Measurements from ENCODE around the gene NRXN2.

NRXN2 gene

DNA sequence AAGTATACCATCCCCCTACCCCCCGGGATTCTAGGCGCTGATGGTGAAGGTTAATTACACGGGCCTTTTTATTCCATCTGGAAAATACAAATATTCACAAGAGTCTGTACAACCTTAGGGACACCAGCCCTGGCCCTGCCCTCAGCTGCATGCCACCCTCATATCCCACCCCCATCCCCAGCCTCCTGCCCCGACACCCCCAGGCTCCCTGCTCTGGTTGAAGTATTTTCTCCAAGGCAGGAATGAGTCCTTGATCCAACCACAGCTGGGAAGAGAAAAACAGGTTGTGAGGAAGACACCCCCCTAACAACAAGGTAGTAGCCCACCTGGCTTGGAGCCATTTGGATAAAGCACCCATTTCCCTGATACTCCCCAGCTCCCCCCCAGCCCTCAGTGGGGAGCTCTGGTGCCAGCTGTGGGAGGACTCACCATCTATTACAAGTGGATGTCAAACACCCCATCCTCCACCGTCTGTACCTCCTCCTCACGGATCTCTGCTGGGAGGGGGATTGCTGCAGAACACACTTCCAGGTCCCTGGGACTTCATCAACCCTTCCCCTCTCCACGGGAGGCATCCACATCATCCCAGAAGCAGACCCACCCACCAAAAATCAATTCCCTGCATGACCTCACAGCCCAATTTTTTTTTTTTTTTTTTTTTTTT is 4.0 kb upstream of the NRXN2 start:
- DNase-seq (ENCODE audit: low read depth): no peak
- no peak overlapping the region for H3K4me3 ChIP-seq (ENCODE audit: control insufficient read depth, low read depth, low read length)
- TF ChIP-seq, protein P1, sequence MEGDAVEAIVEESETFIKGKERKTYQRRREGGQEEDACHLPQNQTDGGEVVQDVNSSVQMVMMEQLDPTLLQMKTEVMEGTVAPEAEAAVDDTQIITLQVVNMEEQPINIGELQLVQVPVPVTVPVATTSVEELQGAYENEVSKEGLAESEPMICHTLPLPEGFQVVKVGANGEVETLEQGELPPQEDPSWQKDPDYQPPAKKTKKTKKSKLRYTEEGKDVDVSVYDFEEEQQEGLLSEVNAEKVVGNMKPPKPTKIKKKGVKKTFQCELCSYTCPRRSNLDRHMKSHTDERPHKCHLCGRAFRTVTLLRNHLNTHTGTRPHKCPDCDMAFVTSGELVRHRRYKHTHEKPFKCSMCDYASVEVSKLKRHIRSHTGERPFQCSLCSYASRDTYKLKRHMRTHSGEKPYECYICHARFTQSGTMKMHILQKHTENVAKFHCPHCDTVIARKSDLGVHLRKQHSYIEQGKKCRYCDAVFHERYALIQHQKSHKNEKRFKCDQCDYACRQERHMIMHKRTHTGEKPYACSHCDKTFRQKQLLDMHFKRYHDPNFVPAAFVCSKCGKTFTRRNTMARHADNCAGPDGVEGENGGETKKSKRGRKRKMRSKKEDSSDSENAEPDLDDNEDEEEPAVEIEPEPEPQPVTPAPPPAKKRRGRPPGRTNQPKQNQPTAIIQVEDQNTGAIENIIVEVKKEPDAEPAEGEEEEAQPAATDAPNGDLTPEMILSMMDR (conservative IDR thresholded peaks at IDR 0.05; ENCODE audit: control insufficient read depth, insufficient read depth, low read depth, low read length): no peak

DNA sequence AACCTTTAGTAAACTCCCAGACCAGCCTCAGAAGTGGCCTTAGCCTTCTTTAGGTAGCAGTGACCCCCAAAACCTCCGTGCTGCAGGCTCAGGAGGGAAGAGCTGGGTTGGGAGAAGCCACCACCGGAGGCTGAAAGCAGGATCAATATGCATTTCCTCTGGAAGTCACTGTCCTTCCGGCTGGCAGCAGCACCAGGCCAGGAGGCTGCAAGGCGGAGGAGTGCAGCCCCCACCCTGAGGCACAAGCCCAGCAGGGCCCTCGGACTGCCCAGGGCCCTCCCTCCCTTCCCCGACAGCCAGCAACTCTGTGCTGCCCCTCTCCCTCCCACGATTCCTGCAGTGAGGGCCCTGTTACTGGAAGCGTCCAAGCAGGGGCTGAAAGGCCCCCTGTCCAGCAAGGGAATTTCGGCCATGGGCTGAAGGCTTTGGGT is 3.2 kb upstream of the NRXN2 start:
- no peak overlapping the region for H3K4me3 ChIP-seq (ENCODE audit: control insufficient read depth, low read depth, low read length)
- TF ChIP-seq, protein P1 (conservative IDR thresholded peaks at IDR 0.05; ENCODE audit: control insufficient read depth, insufficient read depth, low read depth, low read length): no peak

DNA sequence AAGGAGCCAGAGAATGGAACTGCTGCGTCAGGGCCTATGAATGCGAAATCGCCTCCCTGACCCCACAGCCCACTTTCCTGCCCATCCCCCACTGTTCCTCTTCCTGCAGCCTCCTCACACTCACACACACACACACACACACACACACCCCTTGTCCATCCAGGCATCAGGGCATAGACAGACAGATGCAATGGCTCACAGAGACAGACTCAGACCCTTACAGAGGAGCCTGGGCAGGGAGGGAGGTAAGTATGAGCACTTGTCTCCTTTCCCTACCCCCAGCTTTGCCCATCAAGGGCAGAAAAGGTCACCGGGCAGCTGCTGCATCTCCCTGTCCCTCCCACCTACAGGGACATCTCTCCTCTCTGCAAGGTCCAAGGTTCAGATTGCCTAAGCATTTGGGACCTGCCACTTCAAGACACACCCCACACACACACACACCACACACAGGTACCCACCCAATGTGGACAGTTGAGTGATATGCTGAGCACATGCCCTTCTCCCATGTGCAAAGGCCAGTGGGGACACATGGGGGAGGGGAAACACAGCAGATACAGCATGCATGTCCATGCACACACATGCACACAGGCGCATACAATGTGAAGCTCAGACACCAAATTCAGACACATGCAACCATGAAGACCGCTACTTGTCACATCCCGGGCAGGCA is 2.0 kb upstream of the NRXN2 start:
- H3K4me3 ChIP-seq (ENCODE audit: control insufficient read depth, low read depth, low read length): no peak overlapping the region
- no peak for DNase-seq (ENCODE audit: low read depth)
- TF ChIP-seq, protein P1 (conservative IDR thresholded peaks at IDR 0.05; ENCODE audit: control insufficient read depth, insufficient read depth, low read depth, low read length): no peak

More for the DNA sequence above, 3.2 kb upstream of the NRXN2 start:
- no peak for DNase-seq (ENCODE audit: low read depth)

DNA sequence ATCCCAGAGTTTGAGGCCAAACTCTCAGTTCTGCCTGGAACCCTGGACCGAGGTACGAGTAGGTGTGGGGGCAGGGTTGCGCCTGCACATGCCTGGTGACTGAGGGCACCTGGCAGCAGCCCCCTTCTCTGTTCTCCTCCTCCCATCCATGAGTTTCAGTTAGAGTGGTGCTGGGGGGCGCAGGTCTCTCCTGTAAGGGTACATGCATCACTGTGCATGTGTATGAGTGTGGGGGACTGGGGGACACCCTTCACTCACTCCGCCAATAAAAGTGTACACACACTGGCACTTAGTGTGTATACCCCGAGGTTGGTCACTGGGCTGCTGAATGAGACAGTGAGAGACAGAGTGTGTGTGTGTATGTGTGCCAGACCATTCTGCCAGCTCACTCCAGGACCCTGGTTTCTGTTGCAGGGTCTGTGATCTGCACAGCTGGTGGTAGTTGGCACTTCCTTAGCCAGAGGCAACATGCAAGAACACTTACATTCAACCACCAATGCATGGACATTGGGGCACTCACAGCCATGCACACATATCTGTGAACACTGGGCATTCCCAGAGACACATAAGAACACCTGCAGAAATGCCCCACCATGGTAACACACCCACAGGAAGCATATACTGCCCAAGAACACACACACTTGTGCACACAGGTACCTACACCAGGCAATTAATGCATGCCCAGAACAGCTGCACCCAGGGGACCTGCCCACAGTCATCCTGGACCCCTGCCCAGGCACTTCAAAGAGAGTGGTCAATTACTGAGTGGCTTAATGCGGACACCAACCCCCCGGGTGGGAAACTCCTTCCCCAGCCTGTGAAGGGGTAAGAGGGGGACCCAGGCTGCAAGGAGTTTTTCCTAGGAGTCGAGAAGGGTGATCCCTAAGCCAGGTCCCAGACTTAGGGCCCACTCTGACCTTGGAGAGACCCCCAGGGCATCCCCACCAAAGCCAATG is 1.2 kb upstream of the NRXN2 start:
- no peak for DNase-seq (ENCODE audit: low read depth)
- TF ChIP-seq, protein P1 (conservative IDR thresholded peaks at IDR 0.05; ENCODE audit: control insufficient read depth, insufficient read depth, low read depth, low read length): no peak
- no peak overlapping the region for H3K4me3 ChIP-seq (ENCODE audit: control insufficient read depth, low read depth, low read length)

DNA sequence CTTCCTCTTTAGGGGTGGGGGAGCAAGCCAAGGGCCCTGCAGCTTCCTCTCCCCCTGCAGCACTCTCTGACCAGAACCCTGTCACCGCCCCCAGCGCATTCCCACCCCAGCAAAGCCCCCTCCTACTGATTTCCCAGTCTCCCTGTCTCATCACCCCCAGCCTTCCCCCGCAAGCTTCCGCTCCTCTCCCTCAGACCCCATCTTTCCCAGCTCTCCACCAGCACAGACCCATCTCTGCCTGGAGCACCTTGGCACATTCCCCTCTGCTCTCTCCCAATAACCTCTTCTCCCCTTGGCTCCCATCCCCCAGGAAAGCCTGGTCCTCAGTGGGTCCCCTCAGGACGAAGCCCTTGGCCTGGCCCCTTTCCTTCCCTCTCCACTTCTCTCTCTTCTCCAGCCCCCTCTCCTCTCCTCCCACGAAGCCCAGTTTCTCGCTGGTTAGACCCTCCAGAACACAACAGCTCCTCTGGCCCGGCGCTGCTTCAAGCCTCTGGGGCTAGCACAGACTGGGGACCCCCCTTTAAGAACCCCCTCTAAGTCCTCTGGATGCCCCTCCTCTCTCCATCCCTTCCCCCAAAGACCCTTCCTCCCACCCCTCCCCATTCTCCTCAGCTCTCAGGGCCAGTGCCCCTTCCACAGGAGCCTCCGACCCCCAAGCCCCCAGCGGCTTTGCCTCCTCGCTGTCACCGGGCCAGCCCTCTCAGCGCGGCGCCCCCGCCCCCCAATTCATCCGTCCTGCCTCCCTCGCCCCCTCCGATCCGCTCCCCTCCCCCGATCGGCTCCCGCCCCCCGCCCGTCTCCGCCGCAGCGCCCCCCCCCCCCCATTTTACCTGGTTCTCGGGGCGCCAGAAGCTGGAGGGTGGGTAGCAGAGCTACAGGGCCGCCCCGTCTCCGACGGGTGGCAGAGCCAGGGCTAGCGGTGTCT is 594 bp downstream of the NRXN2 start:
- no peak overlapping the region for H3K4me3 ChIP-seq (ENCODE audit: control insufficient read depth, low read depth, low read length)
- TF ChIP-seq, protein P1 (conservative IDR thresholded peaks at IDR 0.05; ENCODE audit: control insufficient read depth, insufficient read depth, low read depth, low read length): no peak

DNA sequence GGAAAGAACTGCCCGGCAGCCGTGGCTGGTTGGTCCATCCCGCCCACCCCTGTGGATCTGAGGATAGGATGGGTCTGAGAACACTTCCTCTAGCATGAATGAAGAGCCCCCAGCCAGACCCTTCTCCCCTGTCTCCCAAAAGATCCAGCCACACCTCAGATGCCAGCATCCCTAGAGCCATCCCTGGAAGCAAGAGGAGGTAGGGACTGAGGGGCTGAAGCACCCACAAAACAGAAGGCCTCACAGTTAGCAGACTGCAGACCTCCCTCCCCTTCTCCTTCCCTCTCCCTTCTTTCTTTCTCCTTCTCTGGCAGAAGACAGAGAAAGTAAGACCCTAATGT is 1.7 kb downstream of the NRXN2 start:
- TF ChIP-seq, protein P1 (conservative IDR thresholded peaks at IDR 0.05; ENCODE audit: control insufficient read depth, insufficient read depth, low read depth, low read length): no peak
- DNase-seq (ENCODE audit: low read depth): no peak
- no peak overlapping the region for H3K4me3 ChIP-seq (ENCODE audit: control insufficient read depth, low read depth, low read length)

More for the DNA sequence above, 594 bp downstream of the NRXN2 start:
- no peak for DNase-seq (ENCODE audit: low read depth)

Data from fibroblast of mammary gland (primary cell).